ES-I3 (cell line): ENCODE data around the gene MAP4.
"Not testable (repeated sequence)": the region's sequence is repeated elsewhere in the genome, so short reads cannot be mapped to it uniquely, and the experiment has no call there.

Experiments used
- H3K36me3 ChIP-seq: 2 replicates; pipeline ENCODE4 v1.6.1; 2013; ENCODE audit warnings: mild to moderate bottlenecking, low read length, control low read depth, moderate library complexity; ENCODE audit not compliant: insufficient read depth
- H3K4me1 ChIP-seq: 2 replicates; pipeline ENCODE4 v1.6.1; 2013; ENCODE audit warnings: mild to moderate bottlenecking, control low read depth, low read length; ENCODE audit not compliant: insufficient read depth
- H3K9ac ChIP-seq: 2 replicates; pipeline ENCODE4 v1.6.1; 2013; ENCODE audit warnings: low read depth, mild to moderate bottlenecking, low read length, moderate library complexity
- H3K9me3 ChIP-seq: 2 replicates; pipeline ENCODE4 v1.6.1; 2013; ENCODE audit warnings: mild to moderate bottlenecking, low read length, moderate library complexity; ENCODE audit not compliant: control insufficient read depth, insufficient read depth

Gene MAP4

GRCh38 chr3:48016301-48016973, at the start of gene MAP4:
Gene MAP4 (minus strand): TSS chr3:48016416. CDS start chr3:47998860, 17,556 bp downstream.
- H3K9me3 ChIP-seq, result no peaks in the 10 kb centered on the region
- H3K36me3 ChIP-seq, result no peaks in the 10 kb centered on the region
- peaks cover 26% of the 10 kb centered on the region for H3K4me1 ChIP-seq
- no peak within 1 kb of the TSS for H3K9ac ChIP-seq

DNA sequence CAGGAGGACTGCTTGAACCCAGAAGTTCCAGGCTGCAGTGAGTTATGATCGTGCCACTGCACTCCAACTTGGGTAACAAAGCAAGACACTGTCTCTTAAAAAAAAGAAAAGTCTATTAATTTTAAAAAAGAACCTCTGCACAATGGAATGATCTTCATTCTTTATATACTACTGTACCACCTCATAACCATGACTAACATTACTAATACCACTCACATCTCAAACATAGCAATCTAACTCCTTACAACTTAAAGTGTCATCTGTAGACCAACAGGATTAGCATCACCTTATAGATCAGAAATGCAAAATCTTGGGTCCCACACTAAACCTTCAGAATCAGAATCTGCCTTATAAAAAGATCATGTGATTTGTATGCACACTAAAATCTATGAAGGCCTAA, 48.8 kb upstream of the MAP4 start:
- peaks cover 14% of the 10 kb centered on the region; the same call in 1 of the 2 replicates for H3K9me3 ChIP-seq
- H3K4me1 ChIP-seq, result no peaks in the 10 kb centered on the region
- H3K36me3 ChIP-seq, result no peaks in the 10 kb centered on the region
- H3K9ac ChIP-seq, result no peak overlapping the region

- no peaks in the 10 kb centered on the region for H3K4me1 ChIP-seq
- H3K36me3 ChIP-seq, result no peaks in the 10 kb centered on the region
- peaks cover 18% of the 10 kb centered on the region; the same call in 1 of the 2 replicates for H3K9me3 ChIP-seq
- H3K9ac ChIP-seq, result no peak overlapping the region
Observed at GRCh38 chr3:48064292-48064829, 48.1 kb upstream of the MAP4 start.

DNA sequence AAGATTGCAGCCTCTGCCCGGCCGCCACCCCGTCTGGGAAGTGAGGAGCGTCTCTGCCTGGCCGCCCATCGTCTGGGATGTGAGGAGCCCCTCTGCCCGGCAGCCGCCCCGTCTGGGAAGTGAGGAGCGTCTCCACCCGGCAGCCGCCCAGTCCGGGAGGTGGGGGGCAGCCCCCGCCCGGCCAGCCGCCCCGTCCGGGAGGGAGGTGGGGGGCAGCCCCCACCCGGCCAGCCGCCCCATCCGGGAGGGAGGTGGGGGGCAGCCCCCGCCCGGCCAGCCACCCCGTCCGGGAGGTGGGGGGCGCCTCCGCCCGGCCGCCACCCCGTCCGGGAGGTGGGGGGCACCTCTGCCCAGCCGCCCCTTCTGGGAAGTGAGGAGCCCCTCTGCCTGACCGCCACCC, 45.4 kb upstream of the MAP4 start:
- H3K4me1 ChIP-seq, H3K9ac ChIP-seq, H3K36me3 ChIP-seq: not testable (repeated sequence)
- peaks cover 21% of the 10 kb centered on the region; the same call in 1 of the 2 replicates for H3K9me3 ChIP-seq

DNA sequence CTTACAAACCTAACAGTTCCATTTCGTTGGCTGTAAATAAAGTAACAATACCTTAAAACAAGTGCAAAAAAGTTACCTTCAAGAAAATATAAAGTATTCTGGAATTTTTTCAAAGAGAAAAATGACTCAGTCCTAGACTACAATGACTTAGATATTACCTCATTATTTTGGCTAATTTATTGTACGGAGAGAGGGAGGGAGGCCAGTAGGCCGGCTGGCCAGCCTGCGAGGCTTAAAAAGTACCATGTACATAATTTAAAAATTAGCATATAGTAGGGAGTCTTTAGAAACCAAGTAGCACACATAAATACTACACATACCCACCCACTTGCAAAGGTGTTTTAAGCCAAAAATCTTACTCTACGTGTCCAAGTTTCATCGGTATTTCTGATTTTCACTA, 41.9 kb upstream of the MAP4 start:
- H3K9me3 ChIP-seq, result peaks cover 14% of the 10 kb centered on the region
- H3K4me1 ChIP-seq, result no peaks in the 10 kb centered on the region
- no peak overlapping the region for H3K9ac ChIP-seq
- H3K36me3 ChIP-seq, result no peaks in the 10 kb centered on the region

GRCh38 chr3:48057521-48057920, 41.3 kb upstream of the MAP4 start:
- Histone ChIP-seq H3K9ac (no peak overlapping the region), H3K4me1 (no peaks in the 10 kb centered on the region), H3K36me3 (no peaks in the 10 kb centered on the region), H3K9me3 (peaks cover 10% of the 10 kb centered on the region)

GRCh38 chr3:48047841-48048464, 31.7 kb upstream of the MAP4 start:
- Histone ChIP-seq H3K9ac (no peak overlapping the region), H3K4me1 (no peaks in the 10 kb centered on the region), H3K36me3 (no peaks in the 10 kb centered on the region; the same call in 1 of the 2 replicates), H3K9me3 (no peaks in the 10 kb centered on the region)

DNA sequence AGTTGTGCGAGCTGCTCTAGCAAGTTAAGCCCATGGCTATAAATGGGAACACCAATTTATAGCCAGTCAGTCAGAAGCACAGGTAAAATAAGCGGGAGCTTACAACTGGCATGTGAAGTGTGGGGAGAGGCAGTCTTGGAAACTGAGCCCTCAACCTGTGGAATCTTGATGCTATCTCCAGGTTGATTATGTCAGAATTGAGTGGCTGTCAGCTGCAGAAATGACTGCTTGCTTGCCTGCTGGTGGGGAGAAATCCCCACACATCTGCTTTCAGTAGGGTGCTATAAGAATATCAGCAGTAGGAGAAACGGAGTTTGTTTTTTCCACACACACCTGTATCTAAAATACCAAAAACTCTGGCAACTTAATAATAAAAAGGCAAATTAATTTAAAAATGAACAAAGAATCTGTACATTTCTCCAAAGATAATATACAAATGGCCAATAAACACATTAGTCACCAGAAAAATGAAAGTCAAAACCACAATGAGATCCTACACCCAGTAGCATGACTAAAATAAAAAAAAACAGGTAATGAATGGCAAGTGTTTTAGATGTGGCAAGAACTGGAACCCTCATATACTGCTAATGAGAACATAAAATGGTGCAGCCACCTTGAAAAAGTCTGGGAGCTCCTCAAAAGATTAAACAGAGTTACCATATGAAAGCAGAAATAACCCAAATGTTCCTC, 26.0 kb upstream of the MAP4 start:
- Histone ChIP-seq H3K36me3 (peaks cover 3% of the 10 kb centered on the region), H3K4me1 (peaks cover 15% of the 10 kb centered on the region), H3K9ac (no peak overlapping the region), H3K9me3 (no peaks in the 10 kb centered on the region)

GRCh38 chr3:48039487-48040190, 23.4 kb upstream of the MAP4 start:
- Histone ChIP-seq H3K36me3 (peaks cover 3% of the 10 kb centered on the region; the same call in 1 of the 2 replicates), H3K9me3 (no peaks in the 10 kb centered on the region), H3K4me1 (peaks cover 27% of the 10 kb centered on the region), H3K9ac (no peak overlapping the region)

- H3K9ac ChIP-seq, result no peak overlapping the region; the same call in 1 of the 2 replicates
- peaks cover 31% of the 10 kb centered on the region for H3K4me1 ChIP-seq
- H3K36me3 ChIP-seq, result peaks cover 3% of the 10 kb centered on the region; the same call in 1 of the 2 replicates
- H3K9me3 ChIP-seq, result no peaks in the 10 kb centered on the region
Observed at GRCh38 chr3:48038971-48039481, 22.8 kb upstream of the MAP4 start.

- Histone ChIP-seq H3K9me3 (no peaks in the 10 kb centered on the region), H3K9ac (no peak overlapping the region), H3K4me1 (peaks cover 34% of the 10 kb centered on the region), H3K36me3 (no peaks in the 10 kb centered on the region; the same call in 1 of the 2 replicates)
Observed at GRCh38 chr3:48034000-48034516, 17.8 kb upstream of the MAP4 start.

DNA sequence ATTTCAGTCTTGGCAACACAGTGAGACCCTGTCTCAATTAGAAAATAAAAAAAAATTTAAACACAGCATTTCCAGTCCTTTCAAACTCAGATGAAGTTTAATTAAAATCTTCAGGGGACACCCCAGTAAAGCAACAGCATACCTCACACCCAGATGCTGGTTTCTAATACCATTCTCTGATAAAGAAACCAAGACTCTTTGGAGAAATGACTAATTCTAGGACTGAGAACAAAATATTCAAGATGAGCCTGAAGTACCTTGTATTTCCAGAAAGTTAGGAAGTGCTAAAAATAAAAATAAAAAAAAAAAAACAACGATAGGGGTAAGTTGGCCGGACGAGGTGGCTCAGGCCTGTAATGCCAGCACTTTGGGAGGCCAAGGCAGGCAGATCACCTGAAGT, 14.0 kb upstream of the MAP4 start:
- H3K36me3 ChIP-seq, result no peaks in the 10 kb centered on the region
- H3K9ac ChIP-seq, result no peak overlapping the region
- no peaks in the 10 kb centered on the region for H3K9me3 ChIP-seq
- peaks cover 25% of the 10 kb centered on the region for H3K4me1 ChIP-seq

DNA sequence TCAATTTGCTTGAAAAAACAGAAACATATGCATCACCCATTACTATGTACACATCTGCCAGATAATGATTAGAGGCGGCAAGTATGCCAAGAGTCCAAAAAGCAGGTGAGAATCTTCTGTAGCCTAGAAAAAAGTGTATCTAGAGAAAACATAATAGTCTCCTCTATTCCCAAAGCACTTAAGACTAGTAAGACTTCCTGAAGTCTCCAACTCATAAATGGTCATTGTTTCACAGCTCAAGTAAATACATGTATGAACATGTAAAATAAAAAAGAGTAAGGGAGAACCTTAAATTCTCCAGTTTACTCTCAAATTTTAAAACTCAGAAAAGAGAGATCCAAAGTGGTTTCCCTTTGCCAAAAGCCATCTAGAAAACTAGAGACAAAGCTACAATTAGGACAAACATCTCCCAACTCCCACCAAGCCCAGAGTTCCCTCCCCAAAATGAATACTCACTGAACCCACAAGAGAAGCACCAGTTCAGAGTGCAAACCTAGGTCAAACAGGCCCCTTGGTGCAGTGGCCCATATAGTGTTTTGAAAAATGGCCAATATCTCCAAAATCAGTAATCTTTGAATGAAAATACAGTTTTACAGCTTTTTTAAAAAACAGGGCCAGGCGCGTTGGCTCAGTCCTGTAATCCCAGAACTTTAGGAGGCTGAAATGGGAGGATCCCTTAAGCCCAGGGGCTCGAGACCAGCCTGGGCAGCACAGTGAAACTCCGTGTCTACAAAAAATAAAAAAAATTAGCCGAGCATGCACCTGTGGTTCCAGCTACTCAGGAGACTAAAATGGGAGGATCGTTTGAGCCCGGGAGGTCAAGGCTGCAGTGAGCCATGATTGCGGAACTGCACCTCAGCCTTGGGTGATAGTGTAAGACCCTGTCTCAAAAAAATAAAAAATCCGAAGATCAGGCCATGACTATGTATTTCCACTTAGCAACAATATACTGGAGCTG, 11.0 kb upstream of the MAP4 start:
- Histone ChIP-seq H3K36me3 (no peaks in the 10 kb centered on the region), H3K9me3 (no peaks in the 10 kb centered on the region), H3K9ac (no peak overlapping the region), H3K4me1 (peaks cover 15% of the 10 kb centered on the region)
